Endothelial cell of umbilical vein (primary cell): ENCODE measurements around the gene CLDN6. TPM values are rescaled to one million over a fixed set of nuclear protein-coding genes. Genes with fewer than 3 reads are reported as not detected.

Source experiments
- BruUV-seq: library from RNA; stranded (reverse); fragments of 400-500 nt; replicated peaks from 2 replicates; lab custom pipeline; 2021; lab: Mats Ljungman, UMichigan
- CTCF ChIA-PET: fragments of 300-600, 350-600 bp; sonication (Branson Sonifier 250); formaldehyde crosslinking; loops from one replicate; lab custom pipeline; 2021; ENCODE audit warnings: antibody characterized with exemption, inconsistent platforms; lab: Charles Lee
- POLR2A ChIA-PET: fragments of 300-600, 350-600 bp; sonication (Branson Sonifier 250); formaldehyde crosslinking; loops from one replicate; lab custom pipeline; 2021; ENCODE audit warnings: antibody characterized with exemption, inconsistent platforms; lab: Charles Lee
- DNase-seq: peaks from one replicate; pipeline ENCODE4 v3.0.0-alpha.2; 2011; ENCODE audit warnings: low read depth, low spot score
- FAIRE-seq: peaks from 2 replicates; lab custom pipeline; 2011; peaks lifted over from hg19 to GRCh38; lab: Jason Lieb, UNC
- H2AFZ ChIP-seq: 2 replicates; pipeline ENCODE4 v1.6.0; 2012; ENCODE audit warnings: low read depth, low read length, control low read depth, inconsistent platforms
- H3K27ac ChIP-seq: 2 replicates; pipeline ENCODE4 v1.5.1; 2011; ENCODE audit warnings: low read depth, mild to moderate bottlenecking, control low read depth, low read length, moderate library complexity; ENCODE audit not compliant: insufficient read depth
- H3K27me3 ChIP-seq, 2 experiments: 2 replicates each; pipeline versions ENCODE4 v1.6.0 to v1.6.1; 2011; ENCODE audit warnings: low read length in 2 of 2, mixed read lengths in 1 of 2; ENCODE audit not compliant: control insufficient read depth in 2 of 2, insufficient read depth in 2 of 2
- H3K36me3 ChIP-seq, 2 experiments: 2 replicates in 1 of 2; 3 replicates in 1 of 2; pipeline ENCODE4 v1.5.1; 2011; ENCODE audit warnings: low read length in 2 of 2, mild to moderate bottlenecking in 1 of 2, moderate library complexity in 1 of 2; ENCODE audit not compliant: control insufficient read depth in 2 of 2, insufficient read depth in 2 of 2; ENCODE audit errors: extremely low read depth in 1 of 2
- H3K4me1 ChIP-seq: 3 replicates; pipeline ENCODE4 v1.5.1; 2011; ENCODE audit warnings: mild to moderate bottlenecking, low read length; ENCODE audit not compliant: control insufficient read depth, insufficient read depth; ENCODE audit errors: extremely low read depth
- H3K4me2 ChIP-seq: 2 replicates; pipeline ENCODE4 v1.6.1; 2011; ENCODE audit warnings: low read length, control low read depth, mixed read lengths; ENCODE audit not compliant: insufficient read depth
- H3K4me3 ChIP-seq, 3 experiments: fragments of 200-600 bp in 1 of 3; sonication (generic), shearing (Covaris generic) in 1 of 3; replicated peaks in 1 of 3; 2 replicates each; pipeline ENCODE4 v1.5.1; 2011 to 2016; ENCODE audit warnings: control low read depth in 3 of 3, low read length in 3 of 3, mild to moderate bottlenecking in 2 of 3, inconsistent platforms in 1 of 3, low read depth in 1 of 3, moderate library complexity in 1 of 3; ENCODE audit not compliant: insufficient read depth in 1 of 3
- H3K79me2 ChIP-seq: 2 replicates; pipeline ENCODE4 v1.6.0; 2012; ENCODE audit warnings: low read length, inconsistent platforms; ENCODE audit not compliant: control insufficient read depth, insufficient read depth
- H3K9ac ChIP-seq: replicated peaks from 2 replicates; pipeline ENCODE3; 2011; ENCODE audit warnings: low read length, control low read depth; ENCODE audit not compliant: insufficient read depth; ENCODE audit errors: extremely low read depth
- H3K9me1 ChIP-seq: replicated peaks from 3 replicates; pipeline ENCODE4 v1.6.0; 2011; ENCODE audit warnings: mild to moderate bottlenecking, low read length; ENCODE audit not compliant: control insufficient read depth, insufficient read depth; ENCODE audit errors: extremely low read depth
- H3K9me3 ChIP-seq: replicated peaks from 2 replicates; pipeline ENCODE4 v1.5.1; 2012; ENCODE audit warnings: low read length, inconsistent platforms; ENCODE audit not compliant: control insufficient read depth, insufficient read depth
- H4K20me1 ChIP-seq: replicated peaks from 2 replicates; pipeline ENCODE3; 2011; ENCODE audit warnings: mild to moderate bottlenecking, low read length; ENCODE audit not compliant: control insufficient read depth, insufficient read depth; ENCODE audit errors: extremely low read depth
- CTCF ChIP-seq, 2 donors: IDR thresholded peaks; 1 replicate in 1 of 2; 2 replicates in 1 of 2; pipeline ENCODE4 v1.5.1; 2011; ENCODE audit warnings: low read length in 2 of 2, mild to moderate bottlenecking in 2 of 2, moderate library complexity in 2 of 2, control low read depth in 1 of 2, inconsistent platforms in 1 of 2, low read depth in 1 of 2; ENCODE audit not compliant: insufficient read depth in 1 of 2; ENCODE audit errors: extremely low read depth in 1 of 2
- EZH2 ChIP-seq: IDR thresholded peaks from 2 replicates; pipeline ENCODE4 v1.6.1; 2012; ENCODE audit warnings: borderline replicate concordance, low read depth, mild to moderate bottlenecking, moderate library complexity, low read length, inconsistent platforms; ENCODE audit not compliant: severe bottlenecking
- FOS ChIP-seq: IDR thresholded peaks from 2 replicates; pipeline ENCODE4 v1.6.1; 2011; ENCODE audit warnings: mild to moderate bottlenecking, low read length, moderate library complexity, borderline replicate concordance; ENCODE audit not compliant: insufficient read depth
- MYC ChIP-seq: IDR thresholded peaks from one replicate; pipeline ENCODE4 v1.6.1; 2011; ENCODE audit warnings: mild to moderate bottlenecking, low read depth, low read length
- POLR2A ChIP-seq: IDR thresholded peaks from 2 replicates; pipeline ENCODE4 v1.6.1; 2012; ENCODE audit warnings: low read depth, mild to moderate bottlenecking, control low read depth, low read length
- POLR2AphosphoS5 ChIP-seq: IDR thresholded peaks from 2 replicates; pipeline ENCODE4 v1.6.1; 2012; ENCODE audit warnings: low read depth, mild to moderate bottlenecking, control low read depth, low read length, moderate library complexity; ENCODE audit not compliant: insufficient read depth
- dilution Hi-C: fragments of 300-500 bp; cut with MboI; formaldehyde crosslinking; loops from one replicate; pipeline ENCODE4 v1.15.0; 2019; ENCODE audit warnings: low sequenced_read_pairs; ENCODE audit not compliant: extremely low pct_ligation_motif_present
- intact Hi-C: fragments of 100-400 bp; cut with micrococcal nuclease; formaldehyde crosslinking; loops from one replicate; pipeline ENCODE4 v1.10.0; 2022
- polyA plus RNA-seq, 4 experiments: library from polyadenylated mRNA; depleted of rRNA in 3 of 4; stranded (reverse) in 3 of 4; unstranded in 1 of 4; fragments of >200 nt; gene quantifications; 2 replicates each; pipeline versions ENCODE4 v1.2.1 to v1.2.3, GENCODE V29; 2011 to 2012; ENCODE audit warnings: missing spikeins in 1 of 4
- total RNA-seq: library from RNA; stranded (reverse); gene quantifications from 2 replicates; pipeline ENCODE4 v1.2.3, GENCODE V29; 2021
- TF ChIP-seq, protein P1 (sequence below): IDR thresholded peaks from 2 replicates; pipeline ENCODE4 v1.6.1; 2011; ENCODE audit not compliant: insufficient read depth, insufficient read length

The CLDN6 gene
- total and polyA plus RNA-seq, 2 donors (not counting 3 experiments of a cell fraction or from before 2014, with no cell fraction given): 0.28 TPM; not detected in 1

DNA sequence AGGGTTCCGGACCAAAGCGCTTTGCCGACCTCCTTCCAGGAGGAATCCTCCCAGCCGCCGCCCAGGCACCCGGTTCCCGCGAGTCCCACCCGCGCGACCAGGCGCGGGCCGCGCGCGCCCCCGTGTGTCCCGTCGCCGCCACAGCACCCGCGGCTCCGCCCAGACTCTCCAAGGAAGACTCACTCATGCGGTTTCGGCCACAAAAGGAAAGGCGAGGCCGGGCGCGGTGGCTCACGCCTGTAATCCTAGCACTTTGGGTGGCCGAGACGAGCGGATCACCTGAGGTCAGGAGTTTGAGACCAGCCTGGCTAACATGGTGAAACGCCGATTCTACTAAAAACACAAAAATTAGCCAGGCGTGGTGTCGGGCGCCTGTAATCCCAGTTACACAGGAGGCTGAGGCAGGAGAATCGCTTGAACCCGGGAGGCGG is 34.3 kb downstream of the CLDN6 start:
- dilution Hi-C loops: no loop called here
- peak; percentile 88 for FAIRE-seq
- Histone ChIP-seq H3K4me3 (no peak overlapping the region), H3K4me2 (peak overlapping the region; percentile 17), H3K9me3 (no peaks in the 10 kb centered on the region), H3K4me1 (peaks cover 10% of the 10 kb centered on the region), H3K27ac (no peak overlapping the region), H3K9ac (no peak overlapping the region), H3K27me3 (no peaks in the 10 kb centered on the region), H2AFZ (peak overlapping the region; percentile 54), H3K79me2 (peaks cover 5% of the 10 kb centered on the region), H4K20me1 (no peaks in the 10 kb centered on the region), H3K9me1 (no peaks in the 10 kb centered on the region), H3K36me3 (no peaks in the 10 kb centered on the region)
- POLR2A ChIA-PET: no interaction called here
- no TSS peak for BruUV-seq
- DNase-seq: peak; percentile 76
- intact Hi-C loops: no loop called here
- TF ChIP-seq CTCF (IDR thresholded peaks at IDR 0.05; ENCODE audit: extremely low read depth in 1 of 2, insufficient read depth in 1 of 2, low read depth in 1 of 2, low read length in 2 of 2) (peak; percentile 81 to 91), POLR2AphosphoS5 (peak; percentile 74), EZH2 (no peak), MYC (no peak)
- CTCF ChIA-PET: interaction anchor here (1.0 to 1.7 kb wide), 2 partner anchors 22 to 48 kb away, joined by 3 to 4 read pairs; no protein-coding TSS in a partner anchor

DNA sequence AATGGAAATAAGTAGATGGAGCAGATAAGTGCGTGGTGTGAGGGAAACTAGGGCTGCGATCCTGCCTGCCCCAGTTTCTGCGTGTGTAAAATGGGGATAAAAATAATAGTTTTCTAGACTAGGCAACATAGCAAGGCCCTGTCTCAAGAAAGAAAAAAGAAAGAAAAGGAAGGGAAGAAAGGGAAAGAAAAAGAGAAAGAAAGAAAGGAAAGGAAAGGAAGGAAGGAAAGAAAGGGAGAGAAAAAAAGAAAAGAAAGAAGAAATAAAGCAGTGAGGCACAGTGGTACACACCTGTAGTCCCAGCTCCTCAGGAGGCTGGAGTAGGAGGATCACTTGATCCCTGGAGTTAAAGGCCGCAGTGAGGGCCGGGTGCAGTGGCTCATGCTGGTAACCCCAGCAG is 35.6 kb downstream of the CLDN6 start:
- BruUV-seq: no TSS peak

More for the DNA sequence above, 35.6 kb downstream of the CLDN6 start:
- TF ChIP-seq FOS (no peak), POLR2AphosphoS5 (no peak), POLR2A (no peak)
- TF ChIP-seq, protein P1, sequence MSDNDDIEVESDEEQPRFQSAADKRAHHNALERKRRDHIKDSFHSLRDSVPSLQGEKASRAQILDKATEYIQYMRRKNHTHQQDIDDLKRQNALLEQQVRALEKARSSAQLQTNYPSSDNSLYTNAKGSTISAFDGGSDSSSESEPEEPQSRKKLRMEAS: no peak
- Histone ChIP-seq H3K9me1 (no peaks in the 10 kb centered on the region), H3K27ac (no peak overlapping the region), H3K36me3 (no peaks in the 10 kb centered on the region), H2AFZ (no peak overlapping the region), H3K79me2 (peaks cover 5% of the 10 kb centered on the region), H3K4me2 (no peak overlapping the region), H4K20me1 (no peaks in the 10 kb centered on the region), H3K4me3 (no peak overlapping the region), H3K9ac (no peak overlapping the region), H3K27me3 (no peaks in the 10 kb centered on the region), H3K9me3 (no peaks in the 10 kb centered on the region), H3K4me1 (peaks cover 10% of the 10 kb centered on the region)
- dilution Hi-C loops (no loop called here), intact Hi-C loops (no loop called here)
- FAIRE-seq (no peak), DNase-seq (no peak)
- POLR2A ChIA-PET: no interaction called here
- CTCF ChIA-PET: interaction anchor here (0.9 to 1.7 kb wide), 4 partner anchors 10 to 55 kb away, joined by 3 to 4 read pairs (median 4); no protein-coding TSS in a partner anchor
